Kasumi-1 (cell line): ENCODE measurements around the gene DLGAP1.

Experiments used
- DNase-seq, 2 experiments: peaks; one replicate each; lab custom pipeline; 2025; lab: John Stamatoyannopoulos, UW

The DLGAP1 gene

DNA sequence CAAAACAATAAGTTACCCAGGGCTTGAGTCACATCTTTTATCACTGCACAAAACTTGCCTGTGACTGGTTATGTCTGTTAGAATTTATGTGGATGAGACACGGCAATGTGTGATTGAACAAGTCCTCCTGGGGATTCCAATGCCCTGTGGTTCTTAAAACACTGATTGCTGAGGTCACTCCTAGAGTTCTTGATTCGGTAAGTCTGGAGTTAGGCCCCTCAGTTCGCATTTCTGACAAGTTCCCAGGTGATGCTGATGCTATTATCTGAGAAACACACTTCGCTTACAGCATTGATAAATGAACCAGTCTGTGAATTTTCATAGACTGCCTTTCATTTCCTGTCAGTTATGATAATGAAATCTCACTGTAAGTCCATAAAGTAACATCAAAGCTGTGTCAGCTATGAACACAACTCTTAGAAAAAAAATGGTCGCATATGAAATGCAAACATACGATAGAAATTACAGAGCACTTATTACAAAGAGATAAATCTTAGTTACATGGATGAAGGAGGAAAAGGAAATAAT is 214.0 kb downstream of the DLGAP1 start:
- no peak for DNase-seq

GRCh38 chr18:4238966-4239365 is 216.1 kb downstream of the DLGAP1 start:
- no peak for DNase-seq

DNA sequence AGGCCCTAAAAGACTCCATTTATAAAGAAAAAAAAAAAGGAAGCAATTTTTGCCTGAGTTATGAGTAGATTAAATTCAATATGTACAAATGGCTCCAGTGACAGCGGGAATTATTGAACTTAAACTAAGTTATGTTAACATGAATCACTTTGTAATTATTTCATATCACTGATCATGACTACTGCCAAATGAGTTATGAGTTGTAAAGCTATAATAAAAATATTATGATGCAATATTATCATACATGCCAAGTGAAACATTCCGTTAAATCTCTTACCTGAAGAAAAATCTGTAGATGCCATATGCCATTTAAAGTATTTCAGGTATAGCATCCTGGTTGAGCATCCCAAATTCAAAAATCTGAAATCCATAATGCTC is 217.5 kb downstream of the DLGAP1 start:
- no peak for DNase-seq

DNA sequence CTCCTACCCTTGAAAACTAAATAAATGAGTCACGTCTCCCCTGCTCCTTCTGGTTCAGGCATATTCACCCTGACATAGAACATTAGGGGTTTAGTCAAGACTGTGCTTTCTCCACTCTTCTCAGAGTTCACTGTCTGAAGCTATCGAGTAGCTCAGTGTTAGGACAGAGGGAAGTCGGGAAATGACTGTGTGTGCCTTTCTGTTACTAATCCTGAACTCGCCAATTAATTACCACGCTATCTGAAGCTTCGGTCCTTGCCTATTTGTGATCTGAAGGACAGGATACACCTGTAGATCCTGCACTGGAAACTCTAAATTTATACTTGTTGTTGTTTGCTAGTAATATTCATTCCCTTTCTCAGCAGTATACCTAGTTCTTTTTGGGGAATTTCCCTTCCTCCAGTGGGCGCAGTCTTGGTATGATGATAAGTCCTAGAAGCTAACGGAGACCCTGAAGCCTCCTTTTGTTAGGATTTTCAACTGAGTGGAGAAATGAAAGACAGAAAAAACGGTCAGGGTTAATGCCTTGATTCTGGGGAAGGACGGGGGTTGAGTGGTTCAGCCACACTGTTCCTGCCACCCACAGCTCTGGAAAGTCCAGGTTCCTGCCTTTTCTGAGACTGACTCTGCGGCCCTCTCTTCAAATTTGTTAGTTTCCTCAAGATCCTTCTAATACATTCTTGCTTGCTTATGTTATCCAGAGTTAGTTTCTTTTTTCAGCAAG is 218.0 kb downstream of the DLGAP1 start:
- no peak for DNase-seq

DNA sequence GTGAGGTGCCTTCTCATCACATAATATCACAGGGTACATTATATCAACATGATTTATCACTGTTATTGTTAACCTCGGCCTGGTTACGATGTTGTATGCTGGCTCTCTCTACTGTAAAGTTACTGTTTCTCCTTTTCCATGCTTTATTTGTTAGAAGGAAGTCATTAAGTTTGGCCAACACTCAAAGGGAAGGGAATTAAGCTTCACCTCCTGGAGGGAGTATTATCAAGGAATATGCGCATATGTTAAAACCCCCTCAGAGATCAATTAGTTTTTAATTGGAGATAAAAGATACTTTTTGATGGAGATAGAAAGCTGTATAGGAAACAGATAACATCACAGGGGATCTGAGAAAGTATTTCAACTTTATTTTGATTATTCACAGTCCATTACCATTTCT is 221.6 kb downstream of the DLGAP1 start:
- no peak for DNase-seq

- no peak for DNase-seq
Measured at GRCh38 chr18:4232656-4233055, 222.5 kb downstream of the DLGAP1 start.

- no peak for DNase-seq
Measured at GRCh38 chr18:4231260-4231659, 223.8 kb downstream of the DLGAP1 start.

GRCh38 chr18:4230450-4231168 is 224.5 kb downstream of the DLGAP1 start:
- no peak for DNase-seq

GRCh38 chr18:4224031-4224704 is 230.9 kb downstream of the DLGAP1 start:
- no peak for DNase-seq

GRCh38 chr18:4211111-4211837 is 243.8 kb downstream of the DLGAP1 start:
- DNase-seq = no peak

GRCh38 chr18:4208366-4208765 is 246.7 kb downstream of the DLGAP1 start:
- no peak for DNase-seq

DNA sequence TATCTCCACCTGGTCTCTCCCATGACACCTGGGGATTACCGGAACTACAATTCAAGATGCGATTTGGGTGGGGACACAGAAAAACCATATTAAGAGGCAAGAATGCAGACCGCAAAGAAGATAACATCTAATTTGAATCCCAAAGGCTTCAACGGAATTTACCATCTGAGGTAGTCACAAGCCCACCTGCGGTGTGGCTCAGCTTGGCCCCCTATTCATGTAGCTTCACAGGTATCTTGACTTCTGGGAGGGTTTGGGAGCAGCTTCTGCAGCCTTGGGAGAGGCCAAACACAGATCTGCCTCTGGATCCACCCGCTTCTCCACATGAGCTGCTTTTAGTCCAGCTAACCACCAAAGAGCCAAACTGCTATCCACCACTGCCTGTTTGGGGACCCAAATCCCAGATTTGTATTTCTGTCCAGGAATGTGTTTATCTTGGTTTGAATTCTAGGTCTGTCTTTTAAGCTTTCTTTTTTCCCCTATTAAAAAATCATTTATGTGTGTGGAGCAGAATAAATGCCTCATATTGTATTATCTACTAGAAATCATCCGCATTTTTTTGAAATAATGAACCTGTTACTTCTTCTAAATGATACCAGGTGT is 247.6 kb downstream of the DLGAP1 start:
- no peak for DNase-seq

DNA sequence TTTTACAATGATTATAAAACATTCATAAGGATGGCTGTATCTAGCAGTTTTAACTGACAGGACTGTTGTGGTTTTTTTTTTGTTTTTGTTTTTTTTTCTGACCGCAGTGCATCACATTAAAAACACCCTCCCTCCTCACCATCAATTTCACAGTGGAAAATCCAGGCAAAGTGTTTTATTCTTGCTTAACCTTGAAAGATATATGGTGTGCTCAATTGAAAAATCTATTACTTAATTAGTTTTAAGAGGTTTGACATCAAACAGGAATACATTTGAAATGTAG is 250.7 kb downstream of the DLGAP1 start:
- no peak for DNase-seq

DNA sequence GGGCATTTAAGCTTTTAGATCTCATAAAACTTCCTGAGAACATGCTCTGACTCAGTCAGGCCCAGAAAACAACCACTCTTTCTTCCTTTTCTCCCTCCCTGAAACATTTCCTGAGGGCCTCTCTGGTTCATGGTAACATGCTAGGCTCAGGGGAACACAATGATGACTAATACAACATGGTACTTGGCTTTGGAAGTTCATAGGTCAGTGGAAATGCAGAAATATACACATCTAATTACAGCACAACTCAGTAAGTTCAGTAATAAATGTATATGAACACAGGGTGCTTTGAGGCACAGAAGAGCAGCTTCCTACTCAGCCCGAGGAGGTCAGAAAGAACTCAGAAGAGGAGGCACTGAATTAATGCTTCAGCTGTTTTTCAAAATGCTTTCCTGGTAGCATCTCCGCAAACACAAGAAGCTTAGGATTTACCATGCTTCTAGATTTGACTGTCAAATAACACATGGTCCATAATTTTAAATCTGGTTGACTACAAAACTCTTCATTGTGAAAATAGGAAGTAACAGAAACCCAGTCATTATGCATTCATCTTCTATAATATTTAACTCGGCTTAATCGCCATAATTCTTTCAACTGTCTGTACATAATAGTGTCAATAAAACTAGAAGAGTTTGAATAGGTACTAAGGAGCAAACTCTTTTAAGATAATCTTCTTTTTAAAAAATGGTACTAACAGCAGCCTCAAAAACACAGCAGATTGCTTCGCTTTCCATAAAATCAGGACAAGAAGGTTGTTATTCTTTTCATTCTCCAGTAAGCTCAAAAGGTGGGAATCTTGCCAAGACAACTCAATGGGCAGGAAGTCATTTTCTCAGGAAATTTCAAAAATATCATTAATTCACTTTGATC is 251.3 kb downstream of the DLGAP1 start:
- DNase-seq = no peak

DNA sequence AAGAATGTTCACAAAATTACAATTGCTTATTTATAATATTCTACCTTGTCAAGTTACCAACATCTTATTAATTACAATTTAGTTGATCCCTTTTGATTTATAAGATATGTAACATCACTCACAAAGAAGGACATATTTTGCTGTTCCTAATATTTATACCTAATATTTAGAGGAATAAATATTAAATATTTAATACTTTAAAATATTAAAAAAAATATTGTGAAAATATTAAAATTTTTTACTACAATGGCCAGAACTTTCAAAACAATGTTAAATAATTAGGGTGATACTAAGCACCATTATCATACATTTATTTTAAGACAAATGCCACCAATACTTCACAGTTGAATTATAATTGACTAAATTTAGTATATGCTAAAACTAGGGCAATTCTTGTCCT is 254.7 kb downstream of the DLGAP1 start:
- no peak for DNase-seq

GRCh38 chr18:4198956-4199355 is 256.2 kb downstream of the DLGAP1 start:
- DNase-seq = no peak

DNA sequence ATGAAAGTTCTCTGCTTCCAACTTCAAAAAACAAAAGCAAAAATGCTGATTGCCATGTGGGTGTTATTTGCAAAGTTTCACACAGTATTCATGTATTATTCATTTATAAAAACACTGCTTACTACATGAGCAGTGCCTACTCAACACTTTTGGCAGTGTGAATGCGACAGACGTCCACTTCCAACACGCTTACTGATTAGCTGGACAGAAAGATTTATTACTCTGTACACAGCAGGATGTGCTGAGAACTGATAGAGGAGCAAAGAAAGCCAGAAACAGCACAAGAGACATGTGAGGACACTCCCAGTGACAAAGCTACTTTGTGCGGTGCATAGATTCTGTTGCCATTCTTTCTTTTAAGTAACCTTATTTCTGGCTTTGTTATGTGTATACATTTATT is 258.8 kb downstream of the DLGAP1 start:
- DNase-seq = no peak

- no peak for DNase-seq
Measured at GRCh38 chr18:4193086-4193485, 262.0 kb downstream of the DLGAP1 start.

- DNase-seq = no peak
Measured at GRCh38 chr18:4181882-4182568, 273.1 kb downstream of the DLGAP1 start.

DNA sequence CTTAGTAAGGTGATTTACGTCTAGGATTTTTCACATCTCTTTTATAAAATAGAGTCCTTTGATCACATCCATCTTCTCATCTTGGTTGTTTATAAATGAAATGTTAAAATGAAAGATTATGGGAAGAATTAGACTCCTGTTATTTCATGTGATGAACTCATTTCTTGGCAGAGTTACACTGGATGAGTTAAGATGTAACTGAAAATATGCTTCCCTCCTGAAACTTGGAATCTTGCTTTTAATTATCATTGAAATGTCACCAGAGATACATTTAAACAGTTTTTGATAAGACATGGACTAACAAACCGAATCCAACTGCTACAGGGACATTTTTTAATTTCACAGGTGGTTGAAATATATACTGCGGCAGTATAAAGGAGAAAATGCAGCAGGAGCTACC is 274.0 kb downstream of the DLGAP1 start:
- no peak for DNase-seq
